HEK293 (cell line): Measurements from ENCODE around the gene SNRNP27.

Source experiments
- CTCF ChIA-PET: fragments of 350-600 bp; formaldehyde crosslinking; extraction: SDS; loops from one replicate; lab custom pipeline; 2021; ENCODE audit warnings: antibody characterized with exemption; lab: Yijun Ruan, JAX
- POLR2A ChIA-PET: fragments of 300-600 bp; formaldehyde crosslinking; extraction: SDS; loops from one replicate; lab custom pipeline; 2020; ENCODE audit warnings: antibody characterized with exemption, inconsistent platforms; lab: Yijun Ruan, JAX
- H3K27ac ChIP-seq: fragments of 200-500 bp; sonication (Bioruptor generic); 2 replicates; pipeline ENCODE4 v1.5.1; 2014; ENCODE audit warnings: low read depth, low read length, control low read depth, inconsistent platforms; ENCODE audit errors: extremely low read depth
- H3K36me3 ChIP-seq, 2 experiments: fragments of 200-500 bp in 1 of 2; sonication (Bioruptor generic) in 1 of 2; 1 replicate in 1 of 2; 2 replicates in 1 of 2; pipeline ENCODE4 v1.5.1; 2014 to 2017; ENCODE audit warnings: inconsistent platforms in 2 of 2, low read length in 2 of 2; ENCODE audit not compliant: control insufficient read depth in 2 of 2, insufficient read depth in 1 of 2
- H3K4me1 ChIP-seq: fragments of 200-500 bp; sonication (Bioruptor generic); 2 replicates; pipeline ENCODE4 v1.5.1; 2014; ENCODE audit warnings: mild to moderate bottlenecking, low read length, inconsistent platforms; ENCODE audit not compliant: control insufficient read depth, insufficient read depth
- H3K4me3 ChIP-seq: 2 replicates; pipeline ENCODE4 v1.5.1; 2011; ENCODE audit warnings: low read depth, mild to moderate bottlenecking, control low read depth, low read length, moderate library complexity
- H3K9me3 ChIP-seq: fragments of 200-500 bp; sonication (Bioruptor generic); 2 replicates; pipeline ENCODE4 v1.5.1; 2014; ENCODE audit warnings: low read depth, low read length, inconsistent platforms; ENCODE audit not compliant: control insufficient read depth, insufficient read depth
- BCL11B ChIP-seq: fragments of 450-650 bp; formaldehyde crosslinking; IDR thresholded peaks from 2 replicates; pipeline ENCODE4 v1.5.1; 2016; ENCODE audit warnings: low read depth, missing biosample characterization, missing genetic modification characterization
- GLI2 ChIP-seq: fragments of 450-650 bp; formaldehyde crosslinking; IDR thresholded peaks from 2 replicates; pipeline ENCODE4; 2017; ENCODE audit warnings: missing biosample characterization, missing genetic modification characterization, low read depth, borderline replicate concordance
- HOXA7 ChIP-seq: sonication (generic); formaldehyde crosslinking; IDR thresholded peaks from 2 replicates; pipeline ENCODE4 v1.8.1; 2022; ENCODE audit warnings: missing genetic modification reagents, borderline replicate concordance
- KLF7 ChIP-seq: fragments of 450-650 bp; formaldehyde crosslinking; IDR thresholded peaks from 2 replicates; pipeline ENCODE4 v1.5.1; 2016; ENCODE audit warnings: missing biosample characterization, missing genetic modification characterization, borderline replicate concordance
- MEIS1 ChIP-seq: sonication (generic); formaldehyde crosslinking; IDR thresholded peaks from 2 replicates; pipeline ENCODE4 v1.8.1; 2022; ENCODE audit warnings: missing genetic modification reagents, mild to moderate bottlenecking, borderline replicate concordance
- OSR2 ChIP-seq: fragments of 450-650 bp; formaldehyde crosslinking; IDR thresholded peaks from 2 replicates; pipeline ENCODE4 v1.5.1; 2016; ENCODE audit warnings: missing biosample characterization, missing genetic modification characterization
- PRDM1 ChIP-seq: fragments of 450-650 bp; formaldehyde crosslinking; IDR thresholded peaks from 2 replicates; pipeline ENCODE4; 2016; ENCODE audit warnings: missing biosample characterization, missing genetic modification characterization
- SCRT1 ChIP-seq: fragments of 450-650 bp; formaldehyde crosslinking; IDR thresholded peaks from 2 replicates; pipeline ENCODE4 v1.5.1; 2016; ENCODE audit warnings: missing biosample characterization, missing genetic modification characterization, borderline replicate concordance
- YY2 ChIP-seq: fragments of 450-650 bp; formaldehyde crosslinking; IDR thresholded peaks from 2 replicates; pipeline ENCODE4 v1.5.1; 2016; ENCODE audit warnings: missing biosample characterization, missing genetic modification characterization
- ZBTB48 ChIP-seq: fragments of 450-650 bp; formaldehyde crosslinking; IDR thresholded peaks from 2 replicates; pipeline ENCODE4 v1.5.1; 2016; ENCODE audit warnings: missing biosample characterization, missing genetic modification characterization
- ZBTB7A ChIP-seq: fragments of 450-650 bp; formaldehyde crosslinking; IDR thresholded peaks from 2 replicates; pipeline ENCODE4 v1.5.1; 2016; ENCODE audit warnings: low read depth, missing biosample characterization, missing genetic modification characterization
- ZNF132 ChIP-seq: fragments of 450-650 bp; formaldehyde crosslinking; IDR thresholded peaks from 2 replicates; pipeline ENCODE4 v1.5.1; 2017; ENCODE audit warnings: missing biosample characterization, missing genetic modification characterization, borderline replicate concordance
- ZNF221 ChIP-seq: fragments of 450-650 bp; formaldehyde crosslinking; IDR thresholded peaks from 2 replicates; pipeline ENCODE4 v1.5.1; 2017; ENCODE audit warnings: missing biosample characterization, missing genetic modification characterization, borderline replicate concordance
- ZNF248 ChIP-seq: fragments of 450-650 bp; formaldehyde crosslinking; IDR thresholded peaks from 2 replicates; pipeline ENCODE4 v1.5.1; 2017; ENCODE audit warnings: missing biosample characterization, missing genetic modification characterization
- ZNF350 ChIP-seq: fragments of 450-650 bp; formaldehyde crosslinking; IDR thresholded peaks from 2 replicates; pipeline ENCODE4 v1.5.0; 2017; ENCODE audit warnings: missing biosample characterization, mild to moderate bottlenecking, missing genetic modification characterization
- ZNF354C ChIP-seq: fragments of 450-650 bp; formaldehyde crosslinking; IDR thresholded peaks from 2 replicates; pipeline ENCODE4 v1.5.1; 2016; ENCODE audit warnings: missing biosample characterization, missing genetic modification characterization, low read depth, borderline replicate concordance
- ZNF48 ChIP-seq: fragments of 450-650 bp; formaldehyde crosslinking; IDR thresholded peaks from 2 replicates; pipeline ENCODE4 v1.5.1; 2016; ENCODE audit warnings: missing biosample characterization, missing genetic modification characterization
- ZNF518A ChIP-seq: fragments of 450-650 bp; formaldehyde crosslinking; conservative IDR thresholded peaks from 2 replicates; pipeline ENCODE4 v1.5.1; 2016; ENCODE audit warnings: low read depth, missing biosample characterization, missing genetic modification characterization
- ZNF561 ChIP-seq: fragments of 450-650 bp; IDR thresholded peaks from 2 replicates; pipeline ENCODE4 v1.5.1; 2018; ENCODE audit warnings: missing biosample characterization, missing genetic modification characterization, borderline replicate concordance
- ZNF837 ChIP-seq: fragments of 450-650 bp; formaldehyde crosslinking; IDR thresholded peaks from 2 replicates; pipeline ENCODE4 v1.5.1; 2016; ENCODE audit warnings: missing biosample characterization, missing genetic modification characterization
- TF ChIP-seq, protein P1 (sequence below): fragments of 450-650 bp; formaldehyde crosslinking; IDR thresholded peaks from 2 replicates; pipeline ENCODE4 v1.5.1; 2016; ENCODE audit warnings: missing biosample characterization, missing genetic modification characterization

Gene SNRNP27

DNA sequence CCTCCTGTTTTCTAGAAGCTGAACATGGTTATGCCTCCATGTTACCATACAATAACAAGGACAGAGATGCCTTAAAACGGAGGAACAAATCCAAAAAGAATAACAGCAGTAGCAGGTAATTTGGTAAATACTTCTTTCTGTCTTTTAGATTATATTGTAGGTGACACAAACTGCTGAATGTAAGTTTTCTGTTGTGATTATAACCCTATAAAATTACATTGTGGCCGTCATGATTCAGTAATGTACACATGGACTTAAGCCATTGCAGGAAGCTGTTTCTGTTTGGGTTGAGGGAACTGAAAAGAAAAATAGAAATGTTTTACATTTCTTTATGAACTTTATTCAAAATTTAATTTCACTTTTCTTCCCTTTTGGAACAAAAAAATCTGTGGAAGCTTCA is 22.4 kb downstream of the SNRNP27 start:
- TF ChIP-seq ZNF354C, result no peak
- no peak for TF ChIP-seq KLF7 (tag by site-specific recombination)
- TF ChIP-seq, protein P1, sequence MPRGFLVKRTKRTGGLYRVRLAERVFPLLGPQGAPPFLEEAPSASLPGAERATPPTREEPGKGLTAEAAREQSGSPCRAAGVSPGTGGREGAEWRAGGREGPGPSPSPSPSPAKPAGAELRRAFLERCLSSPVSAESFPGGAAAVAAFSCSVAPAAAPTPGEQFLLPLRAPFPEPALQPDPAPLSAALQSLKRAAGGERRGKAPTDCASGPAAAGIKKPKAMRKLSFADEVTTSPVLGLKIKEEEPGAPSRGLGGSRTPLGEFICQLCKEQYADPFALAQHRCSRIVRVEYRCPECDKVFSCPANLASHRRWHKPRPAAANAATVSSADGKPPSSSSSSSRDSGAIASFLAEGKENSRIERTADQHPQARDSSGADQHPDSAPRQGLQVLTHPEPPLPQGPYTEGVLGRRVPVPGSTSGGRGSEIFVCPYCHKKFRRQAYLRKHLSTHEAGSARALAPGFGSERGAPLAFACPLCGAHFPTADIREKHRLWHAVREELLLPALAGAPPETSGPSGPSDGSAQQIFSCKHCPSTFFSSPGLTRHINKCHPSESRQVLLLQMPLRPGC, result no peak
- TF ChIP-seq ZNF837 (tag by site-specific recombination), result no peak
- no peak for TF ChIP-seq BCL11B (tag by site-specific recombination)
- no peak for TF ChIP-seq MEIS1 (CRISPR knock-in tag)
- no peak for TF ChIP-seq YY2 (tag by site-specific recombination)
- no peak for TF ChIP-seq ZNF132 (tag by site-specific recombination)
- TF ChIP-seq SCRT1 (tag by site-specific recombination), result no peak
- no peak for TF ChIP-seq ZBTB48
- TF ChIP-seq ZNF561 (tag by site-specific recombination), result no peak
- TF ChIP-seq ZNF48 (tag by site-specific recombination), result no peak
- TF ChIP-seq ZNF350 (tag by site-specific recombination), result no peak
- TF ChIP-seq ZBTB7A (tag by site-specific recombination), result no peak
- no peak for TF ChIP-seq HOXA7 (CRISPR knock-in tag)
- no peak for TF ChIP-seq ZNF518A
- no peak for TF ChIP-seq ZNF221 (tag by site-specific recombination)
- no peak for TF ChIP-seq GLI2 (tag by site-specific recombination)
- H3K9me3 ChIP-seq, result no peaks in the 10 kb centered on the region
- peak overlapping the region; percentile 98 for H3K4me3 ChIP-seq
- H3K4me1 ChIP-seq, result no peaks in the 10 kb centered on the region
- no peak overlapping the region for H3K27ac ChIP-seq
- CTCF ChIA-PET, result interaction anchor here (0.6 to 4.8 kb wide), 6 partner anchors 8 to 387 kb away, joined by 3 to 43 read pairs (median 4); partner anchors contain the start of gene FAM136A
- POLR2A ChIA-PET, result interaction anchor here (0.5 to 4.3 kb wide), 6 partner anchors 18 to 377 kb away, joined by 3 to 45 read pairs (median 18); partner anchors contain the start of genes C2orf42 and SNRPG
- peaks cover 6 to 21% of the 10 kb centered on the region in 2 experiments for H3K36me3 ChIP-seq

DNA sequence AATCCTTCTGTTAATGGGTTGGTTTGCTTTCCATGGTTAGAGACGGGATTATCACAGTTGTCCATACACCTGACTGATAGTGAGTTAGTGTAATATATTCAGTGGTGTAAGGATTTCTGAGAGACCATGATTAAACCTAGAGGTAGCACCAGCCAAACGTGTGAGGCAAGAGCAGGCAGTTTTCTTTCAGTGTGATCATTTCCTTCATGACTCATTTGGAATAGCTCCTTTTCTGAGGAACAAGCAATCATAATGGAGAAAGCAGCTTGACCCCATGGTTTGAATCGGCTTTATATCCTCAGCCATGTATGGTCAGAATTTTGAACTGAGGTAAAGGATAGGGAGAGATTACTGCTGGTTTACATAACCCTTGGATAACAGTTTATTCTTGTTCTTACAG is 24.1 kb downstream of the SNRNP27 start:
- TF ChIP-seq PRDM1 (tag by site-specific recombination), result 0 out of 2 replicates have a peak, but pooled peaks have one; percentile 41
- no peak for TF ChIP-seq ZNF248 (tag by site-specific recombination)
- no peak for TF ChIP-seq OSR2
- ChIA-PET CTCF (interaction anchor here (0.6 to 0.9 kb wide), 2 partner anchors 79 to 153 kb away, joined by 3 to 5 read pairs; no protein-coding TSS in a partner anchor), POLR2A (no interaction called here)
- Histone ChIP-seq H3K9me3 (no peaks in the 10 kb centered on the region), H3K4me1 (no peaks in the 10 kb centered on the region), H3K4me3 (no peak overlapping the region), H3K36me3 (peaks cover 12 to 25% of the 10 kb centered on the region in 2 experiments), H3K27ac (no peak overlapping the region)
